Urinary bladder (tissue), 4 donors: ENCODE results near the gene EDN1. TPM values are rescaled to one million over a fixed set of nuclear protein-coding genes. Genes with fewer than 3 reads are reported as not detected.
"Not testable (repeated sequence)": the region's sequence is repeated elsewhere in the genome, so short reads cannot be mapped to it uniquely, and the experiment has no call there.

Experiments used
- DNase-seq: peaks from one replicate; pipeline ENCODE4 v3.0.0-alpha.2; 2015; ENCODE audit errors: extremely low spot score
- H3K27ac ChIP-seq: one replicate; pipeline ENCODE4 v1.5.1; 2013; ENCODE audit warnings: low read depth, mild to moderate bottlenecking, moderate library complexity
- H3K36me3 ChIP-seq: one replicate; pipeline ENCODE4 v1.6.1; 2013; ENCODE audit warnings: mild to moderate bottlenecking, moderate library complexity; ENCODE audit not compliant: insufficient read depth
- H3K4me1 ChIP-seq: one replicate; pipeline ENCODE4 v1.6.1; 2013; ENCODE audit warnings: mild to moderate bottlenecking, moderate library complexity; ENCODE audit not compliant: insufficient read depth
- H3K4me3 ChIP-seq: one replicate; pipeline ENCODE4 v1.5.1; 2013; ENCODE audit warnings: low read depth, low read length
- WGBS: extraction: QIAGEN DNeasy Blood & Tissue Kit; methylation state at CpG from one replicate; pipeline ENCODE4 v1.1.7; 2013; 5-methylcytosine and 5-hydroxymethylcytosine counted together
- polyA plus RNA-seq: library from polyadenylated mRNA; stranded (reverse); fragments of 200-250 nt; gene quantifications from one replicate; pipeline ENCODE4 v1.2.3, GENCODE V29; 2013
- total RNA-seq: library from RNA; depleted of rRNA; stranded (reverse); fragments of >200 nt; gene quantifications from one replicate; pipeline ENCODE4 v1.2.3, GENCODE V29; 2014
- donor health status: healthy with polysubstance abuse.
- donor health status: healthy.

The EDN1 gene
- total and polyA plus RNA-seq, 2 donors = 8.8 to 13.5 TPM

GRCh38 chr6:12313306-12313991 is 23.3 kb downstream of the EDN1 start:
- no peak for DNase-seq
- no peak overlapping the region for H3K4me3 ChIP-seq
- no peaks in the 10 kb centered on the region for H3K36me3 ChIP-seq
- 75% methylated on average over 12 of the region's 12 CpGs for WGBS
- no peaks in the 10 kb centered on the region for H3K4me1 ChIP-seq
- no peak overlapping the region for H3K27ac ChIP-seq

DNA sequence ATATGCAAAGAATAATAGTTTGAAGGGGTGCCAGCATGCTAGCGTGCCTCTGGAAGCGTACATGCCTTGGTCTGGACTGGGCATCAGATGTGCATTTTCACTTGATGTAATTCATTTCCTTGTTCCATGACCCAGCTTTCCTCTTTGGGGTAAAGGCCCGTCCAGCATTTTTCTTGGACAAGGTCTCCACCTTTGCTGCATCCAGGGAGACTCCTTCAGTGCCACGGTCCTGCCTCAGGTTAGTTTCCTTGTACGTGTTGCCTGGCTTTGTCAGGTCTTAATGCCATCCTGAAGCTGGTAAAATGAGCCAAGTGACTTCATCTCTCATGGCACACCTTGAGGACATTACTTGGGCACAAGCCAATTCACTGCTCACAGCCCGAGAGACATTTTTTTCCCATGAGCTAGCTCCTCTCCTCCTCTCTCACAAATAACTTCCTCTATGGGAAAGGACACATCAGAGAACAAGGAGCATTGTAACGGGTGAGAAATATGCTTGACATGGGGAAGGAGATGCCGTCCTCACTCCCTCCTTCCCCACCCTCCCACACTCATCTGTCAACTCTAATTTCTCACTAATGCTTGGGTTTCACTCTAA is 23.9 kb downstream of the EDN1 start:
- DNase-seq = no peak
- no peak overlapping the region for H3K27ac ChIP-seq
- no peaks in the 10 kb centered on the region for H3K4me1 ChIP-seq
- WGBS = 58% methylated on average over 8 of the region's 8 CpGs
- H3K36me3 ChIP-seq = no peaks in the 10 kb centered on the region
- H3K4me3 ChIP-seq = no peak overlapping the region

- H3K4me1 ChIP-seq = no peaks in the 10 kb centered on the region
- 89% methylated on average over 5 of the region's 5 CpGs for WGBS
- DNase-seq = no peak
- no peak overlapping the region for H3K4me3 ChIP-seq
- H3K36me3 ChIP-seq = no peaks in the 10 kb centered on the region
- no peak overlapping the region for H3K27ac ChIP-seq
Observed at GRCh38 chr6:12314751-12315150, 24.6 kb downstream of the EDN1 start.

DNA sequence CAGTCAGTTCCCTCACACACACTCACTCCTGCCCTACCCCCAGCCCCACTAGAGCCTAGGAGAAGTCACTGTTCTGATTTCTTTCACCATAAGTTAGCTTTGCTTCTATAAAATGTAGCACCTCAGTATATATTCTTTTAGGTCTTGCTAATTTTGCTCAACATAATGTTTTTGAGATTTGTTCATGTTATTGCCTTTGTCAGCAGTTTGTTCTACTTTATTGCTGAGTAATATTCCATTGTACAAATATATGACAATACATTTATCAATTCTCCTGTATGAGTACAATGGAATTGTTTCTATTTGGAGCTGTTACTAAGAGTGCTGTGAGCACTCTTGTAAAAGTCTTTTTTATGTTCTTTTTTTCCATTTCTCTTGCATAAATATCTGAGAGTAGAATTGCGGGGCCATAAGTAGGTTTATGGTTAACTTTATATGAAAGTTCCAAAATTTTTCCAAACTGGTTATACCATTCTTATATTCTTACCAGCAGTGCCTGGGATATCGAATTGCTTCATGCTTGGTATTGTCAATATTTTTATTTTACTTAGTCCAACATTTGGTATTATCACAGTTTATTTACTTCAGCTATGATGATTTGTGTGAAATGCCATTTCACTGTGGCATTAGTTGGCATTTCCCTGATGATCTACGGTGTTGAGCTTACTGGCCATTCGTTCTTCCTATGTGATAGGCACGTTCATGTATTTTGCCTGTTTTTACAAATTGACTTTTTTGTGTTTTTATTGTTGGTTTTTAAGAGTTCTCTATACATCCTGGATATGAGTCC is 25.3 kb downstream of the EDN1 start:
- H3K4me3 ChIP-seq = no peak overlapping the region
- H3K36me3 ChIP-seq = no peaks in the 10 kb centered on the region
- H3K4me1 ChIP-seq = no peaks in the 10 kb centered on the region
- no peak for DNase-seq
- H3K27ac ChIP-seq = no peak overlapping the region
- 93% methylated on average over 5 of the region's 5 CpGs for WGBS

DNA sequence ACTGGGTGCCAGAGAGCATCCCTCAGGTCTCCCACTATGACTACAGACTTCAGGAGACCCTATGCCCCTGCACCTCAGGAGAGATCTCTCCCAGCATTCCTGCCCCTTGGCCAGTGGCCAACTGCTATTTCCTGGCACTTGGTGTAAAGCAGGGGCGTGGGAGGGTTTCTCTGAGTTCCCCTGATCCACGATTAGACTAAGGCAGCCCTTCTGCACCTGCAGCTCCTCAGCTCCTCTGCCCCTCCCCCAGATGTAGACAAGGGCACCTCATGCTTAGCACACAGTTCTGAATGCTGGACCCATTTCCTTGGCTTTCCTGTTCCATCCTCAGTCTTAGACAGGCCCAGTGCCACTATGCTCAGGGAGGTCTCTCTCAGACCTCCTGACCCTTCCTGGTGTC is 28.6 kb downstream of the EDN1 start:
- Histone ChIP-seq H3K4me1 (no peaks in the 10 kb centered on the region), H3K4me3 (no peak overlapping the region), H3K36me3 (no peaks in the 10 kb centered on the region), H3K27ac (no peak overlapping the region)
- no peak for DNase-seq
- WGBS = 84% methylated on average over 2 of the region's 2 CpGs

DNA sequence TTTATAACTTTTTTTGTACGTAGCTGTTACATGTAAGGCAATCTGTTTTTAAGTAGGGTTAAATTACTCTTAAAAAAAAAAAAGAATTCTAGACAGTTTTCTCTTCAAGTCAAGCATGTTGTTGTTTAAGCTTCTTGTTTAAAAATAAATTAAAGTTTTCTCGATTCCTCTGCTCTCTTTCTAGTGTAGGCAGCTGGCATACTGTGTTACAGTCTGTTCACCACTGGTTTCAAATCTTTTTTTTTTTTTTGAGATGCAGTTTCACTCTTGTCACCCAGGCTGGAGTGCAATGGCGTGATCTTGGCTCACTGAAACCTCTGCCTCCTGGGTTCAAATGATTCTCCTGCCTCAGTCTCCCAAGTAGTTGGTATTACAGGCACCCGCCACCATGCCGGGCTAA is 29.9 kb downstream of the EDN1 start:
- WGBS = 87% methylated on average over 5 of the region's 5 CpGs

GRCh38 chr6:12324099-12324498 is 33.9 kb downstream of the EDN1 start:
- Histone ChIP-seq H3K4me3 (no peak overlapping the region), H3K4me1 (peaks cover 2% of the 10 kb centered on the region), H3K27ac (no peak overlapping the region), H3K36me3 (no peaks in the 10 kb centered on the region)
- DNase-seq = peak; percentile 62
- 72% methylated on average over 3 of the region's 3 CpGs for WGBS

More for the DNA sequence above, 29.9 kb downstream of the EDN1 start:
- H3K36me3 ChIP-seq, H3K4me3 ChIP-seq, DNase-seq, H3K27ac ChIP-seq, H3K4me1 ChIP-seq: not testable (repeated sequence)

- no peak overlapping the region for H3K4me3 ChIP-seq
- H3K4me1 ChIP-seq = peaks cover 2% of the 10 kb centered on the region
- no peak overlapping the region for H3K27ac ChIP-seq
- H3K36me3 ChIP-seq = no peaks in the 10 kb centered on the region
- DNase-seq = no peak
Observed at GRCh38 chr6:12324748-12325147, 34.6 kb downstream of the EDN1 start.

DNA sequence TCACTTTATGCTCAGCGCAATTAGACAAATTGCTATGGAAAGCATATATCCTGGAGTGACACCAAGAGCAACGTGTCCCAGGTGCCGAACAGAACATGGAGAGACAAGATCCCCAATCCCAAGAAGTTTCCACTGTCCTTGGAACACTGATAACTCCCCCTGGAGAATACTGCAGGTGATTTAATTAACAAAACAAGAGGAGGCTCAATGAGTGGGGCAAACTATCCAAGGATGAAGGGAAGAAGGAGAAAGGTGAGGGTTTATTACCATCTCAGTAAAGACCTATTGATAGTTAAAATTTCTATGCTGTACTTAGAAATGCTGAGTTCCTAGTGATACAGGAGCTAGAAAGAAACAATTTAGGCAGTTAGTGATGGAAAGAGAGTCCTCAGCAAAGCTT is 35.7 kb downstream of the EDN1 start:
- no peak for DNase-seq
- H3K4me3 ChIP-seq = no peak overlapping the region
- peaks cover 2% of the 10 kb centered on the region for H3K4me1 ChIP-seq
- H3K36me3 ChIP-seq = no peaks in the 10 kb centered on the region
- WGBS = 67% methylated on average over 3 of the region's 3 CpGs
- H3K27ac ChIP-seq = no peak overlapping the region

- no peak for DNase-seq
- 92% methylated on average over 2 of the region's 2 CpGs for WGBS
- Histone ChIP-seq H3K27ac (no peak overlapping the region), H3K4me1 (peaks cover 2% of the 10 kb centered on the region), H3K36me3 (no peaks in the 10 kb centered on the region), H3K4me3 (no peak overlapping the region)
Observed at GRCh38 chr6:12327391-12327790, 37.2 kb downstream of the EDN1 start.

GRCh38 chr6:12327988-12328387 is 37.8 kb downstream of the EDN1 start:
- WGBS = 54% methylated on average over 4 of the region's 4 CpGs
- peaks cover 2% of the 10 kb centered on the region for H3K4me1 ChIP-seq

GRCh38 chr6:12328701-12329100 is 38.5 kb downstream of the EDN1 start:
- Histone ChIP-seq H3K36me3 (no peaks in the 10 kb centered on the region), H3K4me3 (no peak overlapping the region), H3K4me1 (peaks cover 2% of the 10 kb centered on the region), H3K27ac (no peak overlapping the region)
- WGBS = 78% methylated on average over 3 of the region's 3 CpGs
- no peak for DNase-seq

More at GRCh38 chr6:12327988-12328387, 37.8 kb downstream of the EDN1 start:
- no peak for DNase-seq
- H3K4me3 ChIP-seq = no peak overlapping the region
- no peak overlapping the region for H3K27ac ChIP-seq
- no peaks in the 10 kb centered on the region for H3K36me3 ChIP-seq

- no peak for DNase-seq
- Histone ChIP-seq H3K27ac (no peak overlapping the region), H3K36me3 (no peaks in the 10 kb centered on the region), H3K4me3 (no peak overlapping the region), H3K4me1 (peaks cover 2% of the 10 kb centered on the region)
- 55% methylated on average over 2 of the region's 2 CpGs for WGBS
Observed at GRCh38 chr6:12331474-12331873, 41.3 kb downstream of the EDN1 start.
